ENCODE data around the gene TRPV4.

The TRPV4 gene

GRCh38 chr12:109779382-109779781 lies 53.8 kb downstream of the TRPV4 start:
- Histone ChIP-seq H3K27ac (ENCODE audit: low read length) (no peak overlapping the region), H3K27me3 (ENCODE audit: insufficient read depth, low read length, poor library complexity) (no peaks in the 10 kb centered on the region), H3K4me2 (ENCODE audit: insufficient read depth, low read length) (no peak overlapping the region), H2AFZ (ENCODE audit: low read depth, low read length) (no peak overlapping the region), H3K4me3 (ENCODE audit: low read depth in 1 of 2, low read length in 2 of 2) (no peak overlapping the region), H3K4me1 (ENCODE audit: insufficient read depth, low read length) (peaks cover 11% of the 10 kb centered on the region; the same call in 1 of the 2 replicates), H3K9me3 (ENCODE audit: insufficient read depth, low read length, severe bottlenecking) (no peaks in the 10 kb centered on the region), H4K20me1 (ENCODE audit: insufficient read depth, low read length) (0 out of 2 replicates have a peak, but pooled peaks cover 3% of the 10 kb centered on the region), H3K36me3 (ENCODE audit: insufficient read depth, low read length) (no peaks in the 10 kb centered on the region), H3K79me2 (ENCODE audit: insufficient read depth, low read length) (no peaks in the 10 kb centered on the region), H3K9ac (ENCODE audit: low read depth, low read length) (no peak overlapping the region)
- DNase-seq (no peak), ATAC-seq (ENCODE audit: insufficient read depth, low read depth) (no peak)
- TF ChIP-seq CTCF (IDR thresholded peaks at IDR 0.05; ENCODE audit: borderline replicate concordance, extremely low read depth, low read length, poor library complexity, severe bottlenecking) (peak; percentile 29), EZH2 (IDR thresholded peaks at IDR 0.05; ENCODE audit: borderline replicate concordance, low read depth, low read length, severe bottlenecking) (no peak)

GRCh38 chr12:109778684-109779083 lies 54.5 kb downstream of the TRPV4 start:
- Histone ChIP-seq H4K20me1 (ENCODE audit: insufficient read depth, low read length) (0 out of 2 replicates have a peak, but pooled peaks cover 3% of the 10 kb centered on the region), H3K4me2 (ENCODE audit: insufficient read depth, low read length) (no peak overlapping the region), H3K27ac (ENCODE audit: low read length) (no peak overlapping the region), H3K4me1 (ENCODE audit: insufficient read depth, low read length) (peaks cover 11% of the 10 kb centered on the region; the same call in 1 of the 2 replicates), H3K36me3 (ENCODE audit: insufficient read depth, low read length) (no peaks in the 10 kb centered on the region), H3K27me3 (ENCODE audit: insufficient read depth, low read length, poor library complexity) (no peaks in the 10 kb centered on the region), H3K79me2 (ENCODE audit: insufficient read depth, low read length) (no peaks in the 10 kb centered on the region), H2AFZ (ENCODE audit: low read depth, low read length) (no peak overlapping the region), H3K4me3 (ENCODE audit: low read depth in 1 of 2, low read length in 2 of 2) (no peak overlapping the region), H3K9me3 (ENCODE audit: insufficient read depth, low read length, severe bottlenecking) (no peaks in the 10 kb centered on the region), H3K9ac (ENCODE audit: low read depth, low read length) (no peak overlapping the region)
- ATAC-seq (ENCODE audit: insufficient read depth, low read depth): no peak
- DNase-seq: no peak
- TF ChIP-seq EZH2 (IDR thresholded peaks at IDR 0.05; ENCODE audit: borderline replicate concordance, low read depth, low read length, severe bottlenecking): no peak
- no peak for TF ChIP-seq CTCF (IDR thresholded peaks at IDR 0.05; ENCODE audit: borderline replicate concordance, extremely low read depth, low read length, poor library complexity, severe bottlenecking)

- DNase-seq (peak; percentile 73), ATAC-seq (ENCODE audit: insufficient read depth, low read depth) (peak; percentile 89)
- Histone ChIP-seq H3K27ac (ENCODE audit: low read length) (no peak overlapping the region), H3K27me3 (ENCODE audit: insufficient read depth, low read length, poor library complexity) (no peaks in the 10 kb centered on the region), H2AFZ (ENCODE audit: low read depth, low read length) (peak overlapping the region; percentile 58), H3K4me1 (ENCODE audit: insufficient read depth, low read length) (peaks cover 11% of the 10 kb centered on the region; the same call in 1 of the 2 replicates), H3K9me3 (ENCODE audit: insufficient read depth, low read length, severe bottlenecking) (no peaks in the 10 kb centered on the region), H3K4me3 (ENCODE audit: low read depth in 1 of 2, low read length in 2 of 2) (peak overlapping the region in 1 of 2 experiments; percentile 47; a peak in 2 of 4 replicates), H3K9ac (ENCODE audit: low read depth, low read length) (peak overlapping the region; percentile 22; the same call in 1 of the 2 replicates), H4K20me1 (ENCODE audit: insufficient read depth, low read length) (0 out of 2 replicates have a peak, but pooled peaks cover 3% of the 10 kb centered on the region), H3K79me2 (ENCODE audit: insufficient read depth, low read length) (no peaks in the 10 kb centered on the region), H3K4me2 (ENCODE audit: insufficient read depth, low read length) (peak overlapping the region; percentile 59), H3K36me3 (ENCODE audit: insufficient read depth, low read length) (no peaks in the 10 kb centered on the region)
- no peak for TF ChIP-seq EZH2 (IDR thresholded peaks at IDR 0.05; ENCODE audit: borderline replicate concordance, low read depth, low read length, severe bottlenecking)
- TF ChIP-seq CTCF (IDR thresholded peaks at IDR 0.05; ENCODE audit: borderline replicate concordance, extremely low read depth, low read length, poor library complexity, severe bottlenecking): no peak
Measured at GRCh38 chr12:109777544-109777943, 55.7 kb downstream of the TRPV4 start.

Data from DND-41 (cell line).